GM12878 (cell line): ENCODE data around the gene SNX8. TPM values are rescaled to one million over a fixed set of nuclear protein-coding genes. Genes with fewer than 3 reads are reported as not detected.

Source experiments
- BCL11A ChIP-seq: IDR thresholded peaks from 2 replicates; pipeline ENCODE4 v1.6.1; 2011; ENCODE audit warnings: low read depth, low read length
- BMI1 ChIP-seq: fragments of 450-650 bp; IDR thresholded peaks from 2 replicates; pipeline ENCODE4 v1.6.1; 2016; ENCODE audit warnings: mild to moderate bottlenecking, moderate library complexity, borderline replicate concordance
- CEBPB ChIP-seq, 2 experiments: fragments of 150-350 bp in 1 of 2; IDR thresholded peaks; 2 replicates each; pipeline ENCODE4 v1.6.1; 2012 to 2014; ENCODE audit warnings: low read depth in 2 of 2, low read length in 2 of 2, borderline replicate concordance in 1 of 2, inconsistent platforms in 1 of 2
- CEBPZ ChIP-seq: fragments of 150-350 bp; IDR thresholded peaks from 2 replicates; pipeline ENCODE4 v1.6.1; 2016; ENCODE audit warnings: low read depth, low read length
- CHD2 ChIP-seq: IDR thresholded peaks from 2 replicates; pipeline ENCODE4 v1.6.1; 2011; ENCODE audit warnings: low read depth, low read length, improper control_type of control experiment, borderline replicate concordance
- DPF2 ChIP-seq: fragments of 450-650 bp; IDR thresholded peaks from 2 replicates; pipeline ENCODE4 v1.6.1; 2017; ENCODE audit warnings: mild to moderate bottlenecking
- E2F4 ChIP-seq: IDR thresholded peaks from 2 replicates; pipeline ENCODE4 v1.6.1; 2012; ENCODE audit warnings: low read depth, low read length, improper control_type of control experiment
- FOXM1 ChIP-seq: IDR thresholded peaks from 2 replicates; pipeline ENCODE4 v1.6.1; 2012; ENCODE audit warnings: low read depth, mild to moderate bottlenecking, inconsistent platforms, low read length, moderate library complexity
- HCFC1 ChIP-seq: fragments of 150-350 bp; IDR thresholded peaks from 2 replicates; pipeline ENCODE4 v1.6.1; 2014; ENCODE audit warnings: low read length
- HDAC2 ChIP-seq: fragments of 200-600 bp; sonication (generic); IDR thresholded peaks from 2 replicates; pipeline ENCODE4 v1.6.1; 2017
- HDAC6 ChIP-seq: fragments of 200-600 bp; sonication (generic); IDR thresholded peaks from one replicate; pipeline ENCODE4 v1.8.0; 2017; ENCODE audit warnings: antibody characterized with exemption; ENCODE audit not compliant: unreplicated experiment
- HDGF ChIP-seq: fragments of 450-650 bp; IDR thresholded peaks from 2 replicates; pipeline ENCODE4 v1.6.1; 2016; ENCODE audit warnings: antibody characterized with exemption
- IRF4 ChIP-seq: IDR thresholded peaks from 2 replicates; pipeline ENCODE4 v1.6.1; 2011; ENCODE audit warnings: low read depth, low read length
- LARP7 ChIP-seq: fragments of 450-650 bp; IDR thresholded peaks from 2 replicates; pipeline ENCODE4 v1.6.1; 2017; ENCODE audit warnings: mild to moderate bottlenecking
- MEF2A ChIP-seq: IDR thresholded peaks from 2 replicates; pipeline ENCODE4 v1.6.1; 2011; ENCODE audit warnings: low read depth, mild to moderate bottlenecking, low read length, moderate library complexity; ENCODE audit not compliant: insufficient read depth
- NFYA ChIP-seq: IDR thresholded peaks from 2 replicates; pipeline ENCODE4 v1.6.1; 2011; ENCODE audit warnings: low read depth, mild to moderate bottlenecking, low read length, improper control_type of control experiment, borderline replicate concordance
- POLR2A ChIP-seq: IDR thresholded peaks from 2 replicates; pipeline ENCODE4 v1.6.1; 2011; ENCODE audit warnings: low read depth, mild to moderate bottlenecking, low read length
- POLR2AphosphoS5 ChIP-seq: IDR thresholded peaks from 2 replicates; pipeline ENCODE4 v1.6.1; 2011; ENCODE audit warnings: mild to moderate bottlenecking, low read length, inconsistent platforms
- SMAD1 ChIP-seq: fragments of 450-650 bp; IDR thresholded peaks from 2 replicates; pipeline ENCODE4 v1.6.1; 2018; ENCODE audit warnings: mild to moderate bottlenecking, low read depth; ENCODE audit not compliant: partially characterized antibody
- SMAD5 ChIP-seq: IDR thresholded peaks from 2 replicates; pipeline ENCODE4 v1.6.1; 2016; ENCODE audit warnings: antibody characterized with exemption, low read depth
- SP1 ChIP-seq: IDR thresholded peaks from one replicate; pipeline ENCODE4 v1.6.1; 2011; ENCODE audit warnings: low read depth, low read length
- SREBF1 ChIP-seq: IDR thresholded peaks from 2 replicates; pipeline ENCODE4 v1.6.1; 2012; ENCODE audit warnings: mild to moderate bottlenecking, low read length
- YY1 ChIP-seq: IDR thresholded peaks from 2 replicates; pipeline ENCODE4 v1.6.1; 2011; ENCODE audit warnings: low read depth, mild to moderate bottlenecking, low read length
- ZBTB4 ChIP-seq: fragments of 450-650 bp; formaldehyde crosslinking; IDR thresholded peaks from 2 replicates; pipeline ENCODE4 v1.4.0; 2022; ENCODE audit warnings: mild to moderate bottlenecking, moderate library complexity
- ZSCAN29 ChIP-seq: fragments of 450-650 bp; IDR thresholded peaks from 2 replicates; pipeline ENCODE4 v1.6.1; 2017; ENCODE audit warnings: mild to moderate bottlenecking, moderate library complexity
- polyA plus RNA-seq, 11 experiments: library from polyadenylated mRNA; depleted of rRNA in 4 of 11; unstranded in 6 of 11; stranded (reverse) in 5 of 11; fragments of >200 nt; fragmentation: Nextera tagmentation in 4 of 11; fragmentation: Illumina TruSeq in 1 of 11; extraction: Ambion mirVana in 4 of 11; extraction: Trizol in 1 of 11; gene quantifications; 1 replicate in 1 of 11; 2 replicates in 10 of 11; pipeline versions ENCODE4 v1.2.1 to v1.2.3, GENCODE V29; 2011 to 2016; ENCODE audit warnings: inconsistent platforms in 2 of 11, missing spikeins in 2 of 11, low read depth in 1 of 11
- total RNA-seq, 4 experiments: library from RNA; depleted of rRNA in 3 of 4; stranded (reverse); fragments of >200 nt in 3 of 4; fragmentation: Illumina TruSeq in 1 of 4; extraction: Trizol in 1 of 4; gene quantifications; 2 replicates each; pipeline versions ENCODE4 v1.2.1 to v1.2.3, GENCODE V29; 2013 to 2021

Gene SNX8
- total and polyA plus RNA-seq, 10 of the 15 experiments (the other 5 are each of a cell fraction or from before 2014, with no cell fraction given), result 6.4 to 210 (median 97.6) TPM

GRCh38 chr7:2241580-2242540 lies 72.4 kb downstream of the SNX8 start, which contains the start of the genes MRM2 and NUDT1 (continued):
- TF ChIP-seq DPF2 (peak; percentile 71; the same call in 1 of the 2 replicates), LARP7 (peak; percentile 96), ZSCAN29 (no peak), CEBPB (IDR thresholded peaks at IDR 0.05; ENCODE audit: borderline replicate concordance in 1 of 2, low read depth in 2 of 2, low read length in 2 of 2) (no peak), POLR2AphosphoS5 (peak; percentile 90), SMAD1 (peak; percentile 44), MEF2A (0 out of 2 replicates have a peak, but pooled peaks have one; percentile 49), NFYA (no peak), POLR2A (peak; percentile 99), IRF4 (no peak), HDAC6 (no peak), HDGF (peak; percentile 68; the same call in 1 of the 2 replicates), YY1 (peak; percentile 95), ZBTB4 (CRISPR knock-in tag) (no peak), SMAD5 (peak; percentile 87; the same call in 1 of the 2 replicates), BCL11A (no peak), BMI1 (no peak), HDAC2 (no peak), SP1 (peak; percentile 66), CHD2 (peak; percentile 73), FOXM1 (no peak), E2F4 (peak; percentile 93), HCFC1 (peak; percentile 48), SREBF1 (no peak), CEBPZ (no peak)
